Amniotic stem cell (primary cell): ENCODE results near the gene TWF2.
A peak's percentile ranks its signal among the peaks of the same experiment; 100 is the strongest.

ENCODE experiments used
- DNase-seq: peaks from one replicate; lab custom pipeline; 2025; lab: John Stamatoyannopoulos, UW

The TWF2 gene

GRCh38 chr3:52257911-52258310 lies 19.0 kb upstream of the TWF2 start:
- DNase-seq = no peak

- DNase-seq = no peak
Measured at GRCh38 chr3:52256622-52257021, 17.7 kb upstream of the TWF2 start.

DNA sequence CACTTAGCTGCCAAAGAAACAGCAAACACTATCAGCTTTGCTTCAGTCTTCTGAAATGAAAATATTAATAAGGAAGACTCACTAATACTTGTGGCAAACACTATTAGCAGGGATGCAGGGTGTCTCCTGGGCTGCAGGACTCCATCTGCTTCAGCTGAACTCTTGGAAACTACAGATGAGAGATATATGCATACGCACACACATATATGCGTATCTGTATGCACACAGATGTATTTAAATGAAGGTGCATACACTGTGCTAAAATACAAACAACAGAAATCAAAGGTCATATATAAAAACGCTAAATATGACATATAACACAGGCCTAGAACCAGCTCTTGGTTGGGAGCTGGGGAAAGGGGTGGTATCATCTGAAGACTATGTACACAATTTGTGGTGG lies 17.2 kb upstream of the TWF2 start:
- DNase-seq = no peak

- DNase-seq = no peak
Measured at GRCh38 chr3:52254608-52255007, 15.7 kb upstream of the TWF2 start.

DNA sequence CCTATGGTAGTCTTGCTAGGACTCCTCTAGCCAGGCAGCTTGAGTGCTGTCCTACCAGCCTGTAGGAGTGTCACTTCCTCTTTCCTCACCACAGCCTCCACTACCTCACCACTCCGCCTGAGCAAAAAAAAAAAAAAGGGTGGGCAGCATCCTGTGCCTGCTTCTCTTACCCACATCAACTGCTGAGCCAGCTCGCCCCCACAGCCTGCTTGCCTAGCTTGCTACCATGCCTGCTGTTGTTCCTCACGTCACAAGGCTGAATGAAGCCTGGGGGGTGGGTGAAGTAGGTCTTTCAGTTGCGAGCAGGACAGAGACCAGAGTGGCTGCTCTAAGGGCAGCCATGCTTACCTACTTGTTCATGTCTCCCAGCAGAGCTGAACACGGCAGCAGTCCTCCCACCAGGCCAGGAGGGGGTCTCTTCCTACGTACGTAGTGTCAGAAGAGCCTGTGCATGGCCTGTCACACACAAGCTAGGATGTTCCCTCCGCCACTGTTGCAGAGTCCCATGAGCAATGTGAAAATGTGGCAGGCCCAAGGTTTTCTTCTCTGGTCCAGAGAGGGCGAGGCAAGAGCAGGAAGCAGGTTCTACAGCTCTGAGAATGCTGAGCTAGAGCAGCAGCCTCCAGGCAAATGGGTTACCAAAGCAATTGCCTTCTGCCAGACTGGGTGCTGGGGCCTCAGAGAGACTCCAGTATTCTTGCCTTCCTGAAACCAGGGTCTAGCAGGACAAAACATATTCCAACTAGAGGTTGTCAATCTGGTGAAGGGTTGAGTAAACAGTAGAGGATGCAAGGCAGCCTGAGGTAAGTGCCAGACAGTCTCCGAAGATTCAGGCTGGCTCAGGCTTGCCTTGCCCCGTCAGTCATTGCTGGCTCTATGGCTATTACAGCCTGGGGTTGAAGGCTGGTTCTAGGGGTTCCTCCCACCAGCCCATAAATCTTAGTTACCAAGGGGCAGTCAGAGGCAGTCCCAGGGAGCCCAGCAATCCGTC lies 14.7 kb upstream of the TWF2 start:
- DNase-seq = no peak

DNA sequence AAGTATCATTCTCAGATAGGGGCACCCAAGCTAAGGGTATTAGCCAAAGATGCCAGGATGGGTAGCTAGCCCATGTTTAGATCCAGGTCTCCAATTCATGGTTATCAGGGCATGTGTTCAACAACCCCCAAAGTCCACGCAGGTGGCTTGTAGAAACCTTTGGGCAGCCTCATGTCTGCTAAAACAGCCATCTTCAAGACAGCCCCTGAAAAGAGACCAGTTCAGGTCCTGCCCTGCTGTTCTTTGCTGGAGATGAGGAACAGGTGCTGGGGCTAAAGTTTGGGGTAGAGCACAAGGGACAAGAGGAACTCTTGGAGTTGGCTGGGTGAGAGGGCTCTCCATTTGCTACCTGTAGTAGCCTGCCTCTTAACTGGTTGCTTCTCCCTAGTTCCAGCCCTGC lies 11.2 kb upstream of the TWF2 start:
- DNase-seq = no peak

DNA sequence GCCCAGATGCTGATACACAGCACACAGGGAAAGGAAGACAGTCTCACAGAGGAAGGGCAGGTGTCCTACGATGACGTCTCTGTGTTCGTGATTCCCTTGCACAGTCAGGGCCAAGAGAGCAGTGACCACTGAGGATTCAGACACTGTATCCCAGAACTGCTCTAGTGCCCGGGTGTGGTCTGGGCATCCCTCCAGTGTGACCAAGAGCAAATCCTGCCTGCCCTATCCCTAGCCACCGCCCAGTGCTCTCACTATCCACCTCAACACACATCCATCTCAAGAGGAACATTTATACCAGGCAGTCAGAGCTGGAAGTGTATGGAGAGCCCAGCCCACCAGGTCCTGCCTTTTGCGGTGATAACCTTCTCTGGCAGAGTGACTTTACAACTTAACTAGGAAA lies 10.7 kb upstream of the TWF2 start:
- DNase-seq = no peak

DNA sequence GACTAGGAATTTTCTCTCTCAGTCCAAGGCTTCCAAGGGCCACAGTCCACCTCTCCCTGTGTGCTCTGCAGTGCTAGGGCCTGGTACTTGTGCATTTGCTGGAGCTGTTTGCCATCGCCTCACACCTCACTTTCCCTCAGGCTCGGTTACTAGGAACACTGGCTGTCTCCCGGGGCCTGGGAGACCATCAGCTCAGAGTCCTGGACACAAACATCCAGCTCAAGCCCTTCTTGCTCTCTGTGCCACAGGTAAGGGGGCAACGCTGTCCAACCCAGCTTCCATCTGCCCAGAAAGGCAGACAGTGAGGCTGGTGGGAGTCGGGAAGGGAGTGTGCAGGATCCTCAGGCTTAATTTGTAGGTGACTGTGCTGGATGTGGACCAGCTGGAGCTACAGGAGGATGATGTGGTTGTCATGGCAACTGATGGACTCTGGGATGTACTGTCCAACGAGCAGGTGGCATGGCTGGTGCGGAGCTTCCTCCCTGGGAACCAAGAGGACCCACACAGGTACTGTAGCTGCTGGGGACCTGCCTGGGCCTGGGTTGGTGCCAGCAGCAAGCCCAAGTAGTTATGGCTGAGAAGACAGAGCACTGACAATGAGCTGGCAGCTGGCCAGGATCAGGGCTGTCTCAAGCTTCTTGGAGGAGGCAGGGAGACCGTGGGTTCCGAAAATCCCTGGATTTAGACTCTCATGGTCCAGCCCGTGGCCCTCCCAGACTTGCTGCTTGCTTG lies 10.0 kb upstream of the TWF2 start:
- DNase-seq = no peak

GRCh38 chr3:52248165-52248541 lies 9.2 kb upstream of the TWF2 start:
- DNase-seq = no peak

DNA sequence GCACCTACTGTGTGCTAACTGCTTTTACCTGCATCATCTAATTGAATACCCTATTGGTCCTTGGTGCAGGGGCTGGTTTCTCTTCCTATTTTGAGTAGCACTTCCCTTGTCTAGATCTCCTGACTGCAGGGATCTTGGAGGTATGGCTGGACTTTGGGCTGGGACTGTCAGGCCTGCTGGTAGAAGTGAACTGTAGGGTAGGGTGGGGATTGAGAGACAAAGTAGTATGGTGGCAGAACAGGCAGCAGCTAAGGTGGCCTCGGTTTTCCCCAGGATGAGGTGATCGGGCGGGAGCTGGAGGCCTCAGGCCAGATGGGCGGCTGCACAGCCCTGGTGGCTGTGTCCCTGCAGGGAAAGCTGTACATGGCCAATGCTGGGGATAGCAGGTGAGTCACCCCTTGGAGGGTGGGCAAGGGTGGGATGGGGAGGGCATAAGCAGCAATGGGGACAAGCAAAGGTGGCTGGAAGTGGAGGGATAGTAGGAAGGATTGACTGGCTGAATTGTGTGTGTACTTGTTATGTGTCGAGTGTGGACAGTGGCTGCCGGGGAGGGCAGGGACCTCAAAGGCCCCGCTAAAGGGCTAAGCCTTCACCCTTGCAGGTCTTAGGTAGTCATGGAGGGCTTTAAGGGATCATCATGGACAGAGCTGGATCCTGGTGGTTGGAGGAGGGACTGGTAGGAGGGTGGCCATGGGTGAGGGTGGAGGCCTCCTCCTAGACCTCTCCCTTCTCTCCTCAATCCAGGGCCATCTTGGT lies 8.6 kb upstream of the TWF2 start:
- DNase-seq = no peak

GRCh38 chr3:52246728-52247408 lies 7.9 kb upstream of the TWF2 start:
- no peak for DNase-seq

GRCh38 chr3:52246264-52246620 lies 7.3 kb upstream of the TWF2 start:
- no peak for DNase-seq

- DNase-seq = no peak
Measured at GRCh38 chr3:52245322-52246263, 6.6 kb upstream of the TWF2 start, which contains the start of gene PPM1M. Gene PPM1M (plus strand): TSS chr3:52245759. CDS start chr3:52245825, 66 bp downstream.

GRCh38 chr3:52243791-52244628 lies 5.1 kb upstream of the TWF2 start:
- peak; percentile 19 for DNase-seq

GRCh38 chr3:52242039-52242438 lies 3.1 kb upstream of the TWF2 start:
- no peak for DNase-seq

- no peak for DNase-seq
Measured at GRCh38 chr3:52240886-52241370, 2.0 kb upstream of the TWF2 start.

DNA sequence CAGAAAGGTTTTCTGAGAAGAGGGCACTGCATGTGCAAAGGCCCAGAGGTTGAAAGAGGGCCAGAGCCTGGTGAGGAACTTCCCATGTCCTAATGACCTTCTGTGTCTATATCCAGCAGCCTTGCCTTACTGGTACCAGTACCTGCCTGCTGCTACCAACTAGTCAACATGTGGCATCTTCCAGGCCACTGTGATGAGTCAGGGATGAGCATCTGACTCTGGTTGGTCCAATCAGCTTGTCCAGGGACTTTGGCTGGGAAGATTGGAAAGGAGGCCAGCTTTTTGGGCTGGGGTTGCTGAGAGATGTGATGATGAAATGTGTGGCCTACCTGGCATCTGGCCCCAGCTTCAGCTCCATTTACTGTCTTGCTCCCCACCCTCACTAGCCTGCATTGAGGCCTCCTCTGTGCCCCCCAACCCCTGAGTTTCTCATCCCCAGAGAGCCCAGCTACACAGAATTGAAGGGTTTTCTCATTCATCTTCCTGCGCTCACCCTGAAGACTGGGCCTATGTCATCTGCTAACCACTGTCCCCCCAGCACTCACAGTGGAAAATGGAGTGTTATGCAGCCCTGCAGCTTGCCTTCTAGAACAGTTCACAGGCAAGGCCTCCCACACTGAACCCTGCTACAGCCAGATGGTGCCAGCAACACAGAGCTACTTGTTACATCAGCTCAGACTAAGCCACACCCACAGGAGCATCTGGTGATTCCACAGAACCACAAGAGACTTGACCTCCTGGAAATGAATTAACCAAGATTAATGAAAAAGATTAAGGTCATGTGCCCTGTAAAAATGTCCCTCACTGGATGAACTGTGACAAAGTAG lies 1.3 kb upstream of the TWF2 start:
- DNase-seq = peak; percentile 27

DNA sequence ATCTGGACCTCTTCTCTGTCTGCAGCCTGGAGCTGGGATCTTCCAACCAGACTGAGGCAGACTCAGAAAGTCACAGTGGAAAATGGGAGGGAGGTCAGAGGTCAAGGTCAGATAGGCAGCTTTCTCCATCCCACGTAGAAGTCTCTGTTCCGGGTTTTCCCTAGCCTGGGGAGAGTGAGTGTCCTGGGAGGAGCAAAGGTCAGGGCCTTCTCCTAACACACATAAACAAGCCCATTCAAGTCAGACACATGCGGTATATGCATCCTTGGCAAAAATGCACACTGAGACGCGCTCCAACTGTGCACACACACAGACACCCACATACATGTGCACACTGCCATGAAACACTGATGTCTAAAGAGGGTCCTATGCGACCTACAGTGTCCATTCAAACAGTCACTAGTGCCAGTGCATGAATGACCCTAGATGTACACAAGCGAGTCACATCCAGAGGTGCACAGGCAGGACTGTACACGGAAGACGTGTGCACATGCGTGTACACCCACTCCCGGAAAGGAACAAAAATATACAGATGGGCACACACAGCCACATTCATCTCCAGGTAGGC lies 681 bp downstream of the TWF2 start:
- DNase-seq = no peak
